Activated CD4-positive, alpha-beta memory T cell treated with anti-CD3 and anti-CD28 coated beads for 36 hours (primary cell): ENCODE results near the gene PNP. TPM values are rescaled to one million over a fixed set of nuclear protein-coding genes. Genes with fewer than 3 reads are reported as not detected.

Experiments used
- CTCF ChIA-PET: fragments of 350-600 bp; sonication (Branson Sonifier 250); formaldehyde crosslinking; loops from one replicate; lab custom pipeline; 2021; ENCODE audit warnings: antibody characterized with exemption, inconsistent platforms; lab: Charles Lee
- POLR2A ChIA-PET: fragments of 350-600 bp; sonication (Branson Sonifier 250); formaldehyde crosslinking; loops from one replicate; lab custom pipeline; 2021; ENCODE audit warnings: antibody characterized with exemption; lab: Charles Lee
- DNase-seq: peaks from one replicate; pipeline ENCODE4 v3.0.0-alpha.2; 2020
- H3K27ac Mint-ChIP-seq: one replicate; pipeline ENCODE4 v1.8.0; 2021; ENCODE audit warnings: mixed read lengths
- H3K27me3 Mint-ChIP-seq: one replicate; pipeline ENCODE4 v1.8.0; 2021; ENCODE audit warnings: mixed read lengths
- H3K36me3 Mint-ChIP-seq: one replicate; pipeline ENCODE4 v1.8.0; 2021; ENCODE audit warnings: mixed read lengths
- H3K4me1 Mint-ChIP-seq: one replicate; pipeline ENCODE4 v1.8.0; 2021; ENCODE audit warnings: low read depth, mixed read lengths
- H3K4me3 Mint-ChIP-seq: one replicate; pipeline ENCODE4 v1.8.0; 2021; ENCODE audit warnings: mild to moderate bottlenecking, mixed read lengths
- H3K9me3 Mint-ChIP-seq: one replicate; pipeline ENCODE4 v1.8.0; 2021; ENCODE audit warnings: mixed read lengths
- intact Hi-C: fragments of 100-400 bp; cut with micrococcal nuclease; formaldehyde crosslinking; loops from one replicate; pipeline ENCODE4 v1.15.1; 2023
- total RNA-seq, 2 experiments: library from RNA; stranded (reverse); gene quantifications; one replicate each; pipeline ENCODE4 v1.2.3, GENCODE V29; 2021

The PNP gene
- total RNA-seq, 2 experiments from 2014 or later, result 178 to 179 TPM

DNA sequence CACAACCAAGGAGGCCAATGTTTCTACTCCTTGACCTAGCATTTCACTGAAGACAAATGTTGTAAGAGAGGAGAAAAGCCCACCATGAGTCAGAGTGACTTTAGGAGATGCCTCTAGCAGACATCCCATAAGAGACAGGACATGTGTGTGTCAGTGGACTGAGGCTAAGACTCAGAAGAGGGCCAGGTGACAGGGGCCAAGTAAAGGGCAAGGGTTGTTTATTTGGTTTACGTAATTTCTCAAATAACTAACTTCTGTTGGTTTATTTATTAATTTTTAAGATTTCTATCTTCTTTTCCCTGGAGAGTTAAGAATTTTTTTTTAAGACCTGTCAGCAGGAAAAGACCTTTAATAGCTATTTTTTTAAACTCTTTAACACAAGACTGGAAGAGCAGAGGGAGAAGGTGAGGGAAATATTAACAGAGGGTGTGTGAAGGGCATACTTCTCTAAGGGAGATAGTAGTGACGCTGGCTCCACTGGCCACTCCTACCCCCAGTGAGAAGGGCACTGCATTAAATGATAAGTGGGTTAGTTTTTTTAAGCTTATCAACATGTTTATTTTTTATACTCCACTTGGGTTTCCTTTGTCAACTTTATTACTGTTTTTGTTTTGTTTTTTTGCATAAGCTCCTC, 3.4 kb downstream of the PNP start:
- Mint-ChIP-seq H3K27me3 (no peaks in the 10 kb centered on the region), H3K36me3 (peaks cover 74% of the 10 kb centered on the region), H3K27ac (peak overlapping the region; percentile 72), H3K4me1 (peaks cover 71% of the 10 kb centered on the region), H3K4me3 (peak overlapping the region; percentile 4), H3K9me3 (no peaks in the 10 kb centered on the region)
- intact Hi-C loops, result no loop called here
- DNase-seq, result no peak
- ChIA-PET CTCF (interaction anchor here (0.7 to 1.3 kb wide), 3 partner anchors 10 to 57 kb away, joined by 3 read pairs; partner anchors contain the start of gene PIP4P1), POLR2A (interaction anchor here (0.8 to 5.0 kb wide), 3 partner anchors 11 to 18 kb away, joined by 4 to 66 read pairs (median 5); partner anchors contain the start of genes APEX1, OSGEP and PIP4P1)

DNA sequence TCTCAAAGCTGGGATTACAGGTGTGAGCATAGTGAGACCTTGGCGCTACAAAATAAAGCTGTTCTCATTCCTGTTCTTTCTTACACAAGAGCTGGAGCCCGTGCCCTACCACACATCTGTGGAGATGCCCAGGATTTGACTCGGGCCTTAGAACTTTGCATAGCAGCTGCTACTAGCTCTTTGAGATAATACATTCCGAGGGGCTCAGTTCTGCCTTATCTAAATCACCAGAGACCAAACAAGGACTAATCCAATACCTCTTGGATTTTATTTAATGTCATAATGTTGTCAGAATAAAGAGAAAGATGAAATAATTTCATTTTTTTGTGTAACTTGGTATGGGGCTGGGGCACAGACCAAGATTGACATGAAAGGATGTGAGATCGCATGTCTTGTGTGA, 7.6 kb downstream of the PNP start:
- no peaks in the 10 kb centered on the region for H3K9me3 Mint-ChIP-seq
- peaks cover 61% of the 10 kb centered on the region for H3K36me3 Mint-ChIP-seq
- H3K4me1 Mint-ChIP-seq, result peaks cover 71% of the 10 kb centered on the region
- ChIA-PET POLR2A (interaction anchor here (1.0 to 1.2 kb wide), 2 partner anchors 11 to 133 kb away, joined by 3 to 4 read pairs; partner anchors contain the start of gene PARP2), CTCF (interaction anchor here (0.6 to 1.5 kb wide), 2 partner anchors 14 to 54 kb away, joined by 3 to 4 read pairs; no protein-coding TSS in a partner anchor)
- intact Hi-C loops, result loop anchor here (1.0 kb wide), 1 partner anchor 7 kb away; the partner anchor contains the start of gene PNP
- no peak for DNase-seq
- H3K27ac Mint-ChIP-seq, result peak overlapping the region; percentile 91
- H3K27me3 Mint-ChIP-seq, result no peaks in the 10 kb centered on the region
- no peak overlapping the region for H3K4me3 Mint-ChIP-seq

DNA sequence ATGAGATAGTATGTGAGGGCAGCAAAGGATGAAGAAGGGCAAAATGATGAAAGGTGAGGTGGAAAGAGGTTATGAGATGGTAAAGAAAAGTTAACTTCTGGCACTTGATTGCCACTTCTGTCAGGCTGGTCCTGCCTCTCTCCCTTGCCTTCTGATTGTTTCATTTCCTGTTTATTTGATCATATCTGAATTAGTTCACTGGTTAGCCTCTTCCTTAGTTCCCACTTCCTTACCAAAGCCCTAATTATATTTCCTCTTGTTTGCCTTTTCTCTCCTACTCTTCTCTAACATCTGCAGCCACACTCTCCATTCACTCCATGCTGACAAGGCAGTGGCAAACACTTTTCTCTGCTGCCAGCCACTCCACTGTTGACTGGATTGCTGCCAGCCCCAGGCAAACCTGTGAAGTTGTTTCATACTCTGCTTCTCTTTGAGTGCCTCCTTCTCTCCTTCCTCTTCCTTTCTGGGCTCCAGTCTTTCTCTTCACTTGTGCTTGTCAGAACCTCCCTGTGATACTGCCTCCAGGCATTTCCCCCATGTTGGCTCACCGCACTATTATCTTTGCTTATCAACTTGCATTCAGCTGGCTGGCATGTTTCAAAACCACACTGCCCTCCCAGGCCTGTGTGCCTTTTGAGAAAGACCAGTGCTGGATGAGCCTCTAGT, 8.1 kb downstream of the PNP start:
- peak; percentile 49 for DNase-seq
- ChIA-PET CTCF (interaction anchor here (0.6 to 1.5 kb wide), 4 partner anchors 14 to 64 kb away, joined by 3 to 4 read pairs (median 3); no protein-coding TSS in a partner anchor), POLR2A (interaction anchor here (0.8 to 1.7 kb wide), 2 partner anchors 8 to 134 kb away, joined by 3 to 9 read pairs; partner anchors contain the start of gene PNP)
- intact Hi-C loops, result loop anchor here (1.0 kb wide), 1 partner anchor 8 kb away; the partner anchor contains the start of gene PNP
- Mint-ChIP-seq H3K36me3 (peaks cover 56% of the 10 kb centered on the region), H3K27ac (peak overlapping the region; percentile 91), H3K27me3 (no peaks in the 10 kb centered on the region), H3K4me3 (no peak overlapping the region), H3K9me3 (no peaks in the 10 kb centered on the region), H3K4me1 (peaks cover 70% of the 10 kb centered on the region)

GRCh38 chr14:20478894-20479293, 9.7 kb downstream of the PNP start:
- no peak overlapping the region for H3K27ac Mint-ChIP-seq
- H3K36me3 Mint-ChIP-seq, result peaks cover 45% of the 10 kb centered on the region
- ChIA-PET CTCF (no interaction called here), POLR2A (interaction anchor here (1.4 to 4.2 kb wide), 3 partner anchors 9 to 10 kb away, joined by 5 to 19 read pairs (median 9); partner anchors contain the start of gene PNP)
- peaks cover 71% of the 10 kb centered on the region for H3K4me1 Mint-ChIP-seq
- H3K9me3 Mint-ChIP-seq, result no peaks in the 10 kb centered on the region
- intact Hi-C loops, result no loop called here
- H3K4me3 Mint-ChIP-seq, result no peak overlapping the region
- no peaks in the 10 kb centered on the region for H3K27me3 Mint-ChIP-seq
- DNase-seq, result no peak

GRCh38 chr14:20482382-20482781, 13.2 kb downstream of the PNP start:
- Mint-ChIP-seq H3K27ac (peak overlapping the region; percentile 26), H3K27me3 (no peaks in the 10 kb centered on the region), H3K4me3 (no peak overlapping the region), H3K36me3 (peaks cover 10% of the 10 kb centered on the region), H3K9me3 (no peaks in the 10 kb centered on the region), H3K4me1 (peaks cover 52% of the 10 kb centered on the region)
- intact Hi-C loops, result no loop called here
- ChIA-PET CTCF (interaction anchor here (0.5 to 1.8 kb wide), 3 partner anchors 9 to 67 kb away, joined by 3 to 5 read pairs (median 3); no protein-coding TSS in a partner anchor), POLR2A (interaction anchor here (4.2 kb wide), 1 partner anchor 13 kb away, joined by 19 read pairs; the partner anchor contains the start of gene PNP)
- no peak for DNase-seq

DNA sequence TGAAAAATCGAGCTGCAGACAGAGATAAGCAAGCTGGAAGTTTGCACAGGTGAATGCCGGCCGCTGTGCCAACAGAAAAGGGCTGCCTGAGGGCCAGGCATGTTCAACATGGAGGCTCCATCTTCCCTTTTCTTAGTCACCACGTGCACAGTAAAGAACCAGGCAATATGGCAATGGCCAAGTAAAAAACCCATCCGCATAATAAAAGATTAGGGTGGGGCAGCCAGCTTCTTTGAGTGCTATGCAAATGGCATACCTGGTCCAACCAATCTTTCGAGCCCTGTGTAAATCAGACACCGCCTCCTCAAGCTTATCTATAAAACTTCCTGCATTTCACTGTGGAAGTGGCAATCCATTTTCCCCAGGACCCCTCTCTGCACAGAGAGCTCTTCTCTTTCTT, 16.7 kb downstream of the PNP start:
- H3K27me3 Mint-ChIP-seq, result no peaks in the 10 kb centered on the region
- intact Hi-C loops, result loop anchor here (5.0 kb wide), 1 partner anchor 296 kb away; the partner anchor contains the start of gene RNASE6
- POLR2A ChIA-PET, result no interaction called here
- H3K4me1 Mint-ChIP-seq, result peaks cover 61% of the 10 kb centered on the region
- CTCF ChIA-PET, result interaction anchor here (1.4 kb wide), 1 partner anchor 45 kb away, joined by 4 read pairs; no protein-coding TSS in a partner anchor
- no peak overlapping the region for H3K4me3 Mint-ChIP-seq
- no peaks in the 10 kb centered on the region for H3K9me3 Mint-ChIP-seq
- no peak overlapping the region for H3K27ac Mint-ChIP-seq
- H3K36me3 Mint-ChIP-seq, result no peaks in the 10 kb centered on the region
- DNase-seq, result no peak

- Mint-ChIP-seq H3K4me3 (no peak overlapping the region), H3K4me1 (peaks cover 68% of the 10 kb centered on the region), H3K27me3 (no peaks in the 10 kb centered on the region), H3K27ac (peak overlapping the region; percentile 35), H3K36me3 (no peaks in the 10 kb centered on the region), H3K9me3 (no peaks in the 10 kb centered on the region)
- DNase-seq, result no peak
- intact Hi-C loops, result loop anchor here (5.0 kb wide), 1 partner anchor 295 kb away; the partner anchor contains the start of gene RNASE6
- POLR2A ChIA-PET, result interaction anchor here (0.6 kb wide), 1 partner anchor 144 kb away, joined by 4 read pairs; no protein-coding TSS in a partner anchor
- CTCF ChIA-PET, result interaction anchor here (1.0 to 1.6 kb wide), 3 partner anchors 9 to 123 kb away, joined by 3 to 4 read pairs (median 4); no protein-coding TSS in a partner anchor
These were observed 17.6 kb downstream of the PNP start for GRCh38 chr14:20486684-20487395.

- ChIA-PET CTCF (interaction anchor here (0.9 to 1.6 kb wide), 3 partner anchors 9 to 160 kb away, joined by 3 to 5 read pairs (median 4); no protein-coding TSS in a partner anchor), POLR2A (interaction anchor here (1.5 kb wide), 1 partner anchor 9 kb away, joined by 5 read pairs; no protein-coding TSS in a partner anchor)
- Mint-ChIP-seq H3K36me3 (no peaks in the 10 kb centered on the region), H3K4me1 (peaks cover 67% of the 10 kb centered on the region), H3K27me3 (no peaks in the 10 kb centered on the region), H3K4me3 (no peak overlapping the region), H3K9me3 (no peaks in the 10 kb centered on the region), H3K27ac (peak overlapping the region; percentile 35)
- intact Hi-C loops, result loop anchor here (5.0 kb wide), 1 partner anchor 295 kb away; the partner anchor contains the start of gene RNASE6
- no peak for DNase-seq
These were observed 18.2 kb downstream of the PNP start for GRCh38 chr14:20487396-20487725.

DNA sequence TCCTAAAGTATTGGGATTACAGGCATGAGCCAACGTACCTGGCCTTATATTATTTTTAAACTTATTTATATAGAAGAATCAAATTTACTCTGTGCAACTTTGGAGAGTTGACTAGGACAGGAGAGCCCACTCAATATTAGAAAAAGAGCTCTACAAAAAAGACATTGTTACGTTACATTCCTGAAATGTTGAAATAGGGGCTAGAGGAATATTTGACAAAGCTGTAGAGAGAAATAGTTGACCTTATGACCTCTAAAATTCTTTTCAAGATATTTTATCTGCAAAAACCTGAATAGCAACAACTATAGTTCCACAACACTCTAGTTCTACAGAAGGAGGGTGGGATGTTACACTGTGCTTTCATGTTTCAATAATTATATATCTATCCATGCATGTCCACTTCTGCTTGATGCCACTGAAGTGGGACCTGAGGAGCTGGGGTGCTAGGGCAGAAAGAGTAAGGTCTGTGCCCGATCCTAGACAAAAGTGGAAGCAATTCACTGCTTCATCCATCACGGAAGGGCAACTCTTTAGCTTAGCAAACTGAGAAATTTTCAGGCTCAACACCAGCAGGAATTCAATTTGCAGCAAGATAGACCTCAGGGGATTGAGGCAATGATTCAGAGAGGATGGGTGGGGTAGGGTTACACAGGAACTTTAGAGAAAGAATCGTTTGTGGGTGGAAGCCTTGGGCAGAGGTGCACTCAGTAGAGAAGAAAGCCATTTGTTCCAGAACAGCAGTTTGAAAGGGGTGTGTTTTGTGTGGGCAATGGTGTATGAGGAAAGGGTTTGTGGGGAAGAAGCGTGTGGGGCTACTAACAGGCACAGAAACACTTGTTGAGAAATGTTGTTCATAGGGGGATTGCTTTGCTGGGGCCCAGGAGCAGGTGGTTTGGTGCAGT, 20.1 kb downstream of the PNP start:
- H3K27ac Mint-ChIP-seq, result peak overlapping the region; percentile 65
- H3K36me3 Mint-ChIP-seq, result no peaks in the 10 kb centered on the region
- POLR2A ChIA-PET, result interaction anchor here (1.5 to 2.0 kb wide), 2 partner anchors 11 to 19 kb away, joined by 5 read pairs; partner anchors contain the start of gene PNP
- H3K9me3 Mint-ChIP-seq, result no peaks in the 10 kb centered on the region
- intact Hi-C loops, result loop anchor here (2.0 to 5.0 kb wide), 2 partner anchors 35 to 293 kb away; partner anchors contain the start of genes APEX1, OSGEP and RNASE6
- peaks cover 63% of the 10 kb centered on the region for H3K4me1 Mint-ChIP-seq
- H3K4me3 Mint-ChIP-seq, result peak overlapping the region; percentile 1
- DNase-seq, result no peak
- H3K27me3 Mint-ChIP-seq, result no peaks in the 10 kb centered on the region
- CTCF ChIA-PET, result interaction anchor here (1.6 kb wide), 2 partner anchors 9 to 74 kb away, joined by 3 to 5 read pairs; no protein-coding TSS in a partner anchor

DNA sequence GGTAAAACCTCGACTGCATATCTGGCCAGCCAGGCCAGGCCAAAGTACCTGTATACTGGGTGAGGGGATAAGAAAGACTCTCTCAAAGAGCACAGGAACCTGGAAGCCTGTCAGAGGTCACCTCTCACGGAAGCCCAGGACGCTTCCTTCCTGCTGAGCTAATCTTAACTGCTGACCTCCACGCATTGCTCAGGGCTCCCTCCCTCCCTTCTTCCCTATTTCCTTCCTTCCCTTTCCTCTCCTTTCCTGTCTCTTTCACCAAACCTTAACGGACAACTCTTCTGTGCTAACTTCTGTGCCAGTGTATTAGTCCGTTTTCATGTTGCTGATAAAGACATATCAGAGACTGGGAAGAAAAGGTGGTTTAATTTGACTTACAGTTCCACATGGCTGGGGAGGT, 21.4 kb downstream of the PNP start:
- H3K4me3 Mint-ChIP-seq, result peak overlapping the region; percentile 9
- POLR2A ChIA-PET, result interaction anchor here (2.0 kb wide), 1 partner anchor 21 kb away, joined by 5 read pairs; the partner anchor contains the start of gene PNP

More for the DNA sequence above, 21.4 kb downstream of the PNP start:
- no peaks in the 10 kb centered on the region for H3K9me3 Mint-ChIP-seq
- H3K36me3 Mint-ChIP-seq, result no peaks in the 10 kb centered on the region
- CTCF ChIA-PET, result no interaction called here
- no peaks in the 10 kb centered on the region for H3K27me3 Mint-ChIP-seq
- no peak for DNase-seq
- intact Hi-C loops, result loop anchor here (5.0 kb wide), 2 partner anchors 122 to 192 kb away; partner anchors contain the start of gene RNASE4
- peak overlapping the region; percentile 58 for H3K27ac Mint-ChIP-seq
- peaks cover 68% of the 10 kb centered on the region for H3K4me1 Mint-ChIP-seq
